Peyer's patch (tissue), 4 donors: ENCODE data around the gene SIRPG. TPM values are rescaled to one million over a fixed set of nuclear protein-coding genes. Genes with fewer than 3 reads are reported as not detected.

Experiments used
- DNase-seq, 3 donors: peaks; one replicate each; pipeline ENCODE4 v3.0.0-alpha.2; 2017 to 2019
- H3K27ac ChIP-seq, 4 donors: fragments of 200-600 bp; sonication (generic); one replicate each; pipeline ENCODE4 v1.5.1; 2016 to 2019
- H3K27me3 ChIP-seq, 2 donors: fragments of 200-600 bp; sonication (generic); one replicate each; pipeline ENCODE4 v1.5.1; 2019
- H3K36me3 ChIP-seq, 3 donors: fragments of 200-600 bp; sonication (generic); one replicate each; pipeline ENCODE4 v1.5.1; 2016 to 2019
- H3K4me1 ChIP-seq, 4 donors: fragments of 200-600 bp; sonication (generic); one replicate each; pipeline ENCODE4 v1.5.1; 2016 to 2019
- H3K4me3 ChIP-seq, 4 donors: fragments of 200-600 bp; sonication (generic); 1 replicate in 3 of 4; 2 replicates in 1 of 4; pipeline ENCODE4 v1.5.1; 2016 to 2019; ENCODE audit warnings: mild to moderate bottlenecking in 1 of 4
- H3K9me3 ChIP-seq, 4 donors: fragments of 200-600 bp; sonication (generic); one replicate each; pipeline ENCODE4 v1.5.1; 2016 to 2019; ENCODE audit warnings: mild to moderate bottlenecking in 1 of 4
- POLR2A ChIP-seq, 2 donors: fragments of 450-650 bp; IDR thresholded peaks; one replicate each; pipeline ENCODE4 v1.5.1; 2017; ENCODE audit warnings: antibody characterized with exemption in 2 of 2, mild to moderate bottlenecking in 2 of 2, moderate library complexity in 2 of 2
- total RNA-seq, 4 donors: library from RNA; depleted of rRNA; stranded (reverse); fragments of >200 nt; gene quantifications; one replicate each; pipeline ENCODE4 v1.1.0, GENCODE V29; 2016
- TF ChIP-seq, protein P1 (sequence below), 6 experiments: fragments of 450-650 bp in 4 of 6; fragments of 200-600 bp in 2 of 6; sonication (generic) in 1 of 6; IDR thresholded peaks; one replicate each; pipeline ENCODE4 v1.5.1; 2017 to 2019; ENCODE audit warnings: antibody characterized with exemption in 6 of 6, mild to moderate bottlenecking in 3 of 6, moderate library complexity in 1 of 6

Gene SIRPG
- total RNA-seq, 4 donors from 2014 or later = 1.8 to 5.8 (median 3.6) TPM

GRCh38 chr20:1688886-1689538 lies 31.4 kb upstream of the SIRPG start:
- DNase-seq = no peak
- Histone ChIP-seq H3K4me1 (no peaks in the 10 kb centered on the region), H3K4me3 (no peak overlapping the region), H3K27ac (no peak overlapping the region), H3K9me3 (peaks cover 0 to 7% (median 0%) of the 10 kb centered on the region in 4 donors), H3K36me3 (no peaks in the 10 kb centered on the region), H3K27me3 (no peaks in the 10 kb centered on the region)
- TF ChIP-seq POLR2A (IDR thresholded peaks at IDR 0.05) = no peak
- TF ChIP-seq, protein P1, sequence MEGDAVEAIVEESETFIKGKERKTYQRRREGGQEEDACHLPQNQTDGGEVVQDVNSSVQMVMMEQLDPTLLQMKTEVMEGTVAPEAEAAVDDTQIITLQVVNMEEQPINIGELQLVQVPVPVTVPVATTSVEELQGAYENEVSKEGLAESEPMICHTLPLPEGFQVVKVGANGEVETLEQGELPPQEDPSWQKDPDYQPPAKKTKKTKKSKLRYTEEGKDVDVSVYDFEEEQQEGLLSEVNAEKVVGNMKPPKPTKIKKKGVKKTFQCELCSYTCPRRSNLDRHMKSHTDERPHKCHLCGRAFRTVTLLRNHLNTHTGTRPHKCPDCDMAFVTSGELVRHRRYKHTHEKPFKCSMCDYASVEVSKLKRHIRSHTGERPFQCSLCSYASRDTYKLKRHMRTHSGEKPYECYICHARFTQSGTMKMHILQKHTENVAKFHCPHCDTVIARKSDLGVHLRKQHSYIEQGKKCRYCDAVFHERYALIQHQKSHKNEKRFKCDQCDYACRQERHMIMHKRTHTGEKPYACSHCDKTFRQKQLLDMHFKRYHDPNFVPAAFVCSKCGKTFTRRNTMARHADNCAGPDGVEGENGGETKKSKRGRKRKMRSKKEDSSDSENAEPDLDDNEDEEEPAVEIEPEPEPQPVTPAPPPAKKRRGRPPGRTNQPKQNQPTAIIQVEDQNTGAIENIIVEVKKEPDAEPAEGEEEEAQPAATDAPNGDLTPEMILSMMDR (IDR thresholded peaks at IDR 0.05) = no peak

DNA sequence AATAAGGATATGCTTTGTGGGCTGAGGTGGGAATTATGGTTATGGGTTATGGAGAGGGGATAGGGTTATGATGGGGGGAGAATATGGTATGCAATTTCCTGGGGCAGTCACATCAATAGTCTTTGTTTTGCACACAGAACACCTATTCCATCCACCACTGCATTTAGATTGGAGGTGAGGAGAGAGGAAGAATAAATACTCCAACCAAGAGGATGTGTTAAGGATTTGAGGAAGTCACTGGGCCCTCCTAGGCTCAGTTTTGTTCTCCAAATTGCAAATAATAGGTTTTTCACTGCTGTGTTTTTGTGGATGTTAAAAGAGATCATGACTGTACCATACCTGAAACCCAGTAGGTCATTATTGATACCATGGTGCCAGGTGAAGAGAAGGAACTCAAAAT lies 29.5 kb upstream of the SIRPG start:
- Histone ChIP-seq H3K36me3 (no peaks in the 10 kb centered on the region), H3K27ac (no peak overlapping the region), H3K9me3 (peaks cover 0 to 7% (median 0%) of the 10 kb centered on the region in 4 donors), H3K27me3 (no peaks in the 10 kb centered on the region), H3K4me1 (no peaks in the 10 kb centered on the region), H3K4me3 (no peak overlapping the region)
- no peak for TF ChIP-seq POLR2A (IDR thresholded peaks at IDR 0.05)
- TF ChIP-seq, protein P1 (IDR thresholded peaks at IDR 0.05) = no peak
- no peak for DNase-seq

- H3K4me1 ChIP-seq = no peaks in the 10 kb centered on the region
- no peak overlapping the region for H3K4me3 ChIP-seq
- no peak for DNase-seq
- no peaks in the 10 kb centered on the region for H3K36me3 ChIP-seq
- peaks cover 0 to 6% (median 0%) of the 10 kb centered on the region in 4 donors for H3K9me3 ChIP-seq
- no peaks in the 10 kb centered on the region for H3K27me3 ChIP-seq
- no peak for TF ChIP-seq POLR2A (IDR thresholded peaks at IDR 0.05)
- TF ChIP-seq, protein P1 (IDR thresholded peaks at IDR 0.05) = no peak
- H3K27ac ChIP-seq = peak overlapping the region in 1 of 4 donors; percentile 43
These were observed 28.7 kb upstream of the SIRPG start for GRCh38 chr20:1686151-1686748.

- no peak for DNase-seq
- Histone ChIP-seq H3K36me3 (no peaks in the 10 kb centered on the region), H3K27me3 (no peaks in the 10 kb centered on the region), H3K4me1 (no peaks in the 10 kb centered on the region), H3K4me3 (peak overlapping the region in 1 of 4 donors; percentile 12), H3K27ac (peak overlapping the region in 1 of 4 donors; percentile 43), H3K9me3 (no peaks in the 10 kb centered on the region)
- TF ChIP-seq POLR2A (IDR thresholded peaks at IDR 0.05) = no peak
- TF ChIP-seq, protein P1 (IDR thresholded peaks at IDR 0.05) = no peak
These were observed 27.9 kb upstream of the SIRPG start for GRCh38 chr20:1685304-1686052.

DNA sequence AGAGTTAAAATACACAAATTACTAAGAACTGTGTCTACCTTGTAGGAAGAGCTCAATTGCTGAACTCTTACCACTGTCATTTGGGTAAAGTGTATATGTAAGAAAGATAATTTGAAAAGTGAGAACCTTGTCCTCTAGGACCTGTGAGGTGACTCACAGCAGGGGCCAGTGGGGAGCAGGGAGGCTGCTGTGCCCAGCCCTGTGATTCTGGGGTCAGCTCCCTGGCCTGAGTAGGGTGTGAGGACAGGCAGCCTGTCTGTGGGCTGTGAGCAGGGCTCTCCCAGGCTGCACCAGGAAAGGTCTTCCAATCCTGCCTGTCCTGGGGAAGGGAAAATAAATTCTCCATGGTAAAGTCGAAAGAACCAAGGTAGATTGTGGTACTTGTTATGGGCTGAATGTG lies 27.3 kb upstream of the SIRPG start:
- peak overlapping the region in 1 of 4 donors; percentile 43 for H3K27ac ChIP-seq
- H3K4me1 ChIP-seq = no peaks in the 10 kb centered on the region
- H3K36me3 ChIP-seq = no peaks in the 10 kb centered on the region
- no peak overlapping the region for H3K4me3 ChIP-seq
- no peaks in the 10 kb centered on the region for H3K9me3 ChIP-seq
- TF ChIP-seq, protein P1 (IDR thresholded peaks at IDR 0.05) = no peak
- TF ChIP-seq POLR2A (IDR thresholded peaks at IDR 0.05) = no peak
- H3K27me3 ChIP-seq = no peaks in the 10 kb centered on the region
- no peak for DNase-seq
